Stimulated activated CD8-positive, alpha-beta memory T cell treated with anti-CD3 and anti-CD28 coated beads, Interleukin-7, amount 100 ng/mL, for 1 hour (primary cell): Measurements from ENCODE around the gene CCDC192.

Source experiments
- DNase-seq, 2 donors: peaks; one replicate each; pipeline ENCODE4 v3.0.0-alpha.2; 2020; ENCODE audit warnings: low read depth in 2 of 2

CCDC192 gene

GRCh38 chr5:127957701-127958239 is 254.6 kb downstream of the CCDC192 start:
- no peak for DNase-seq

GRCh38 chr5:127958421-127959011 is 255.3 kb downstream of the CCDC192 start:
- no peak for DNase-seq

GRCh38 chr5:127959152-127959764 is 256.1 kb downstream of the CCDC192 start:
- no peak for DNase-seq

GRCh38 chr5:127960270-127960691 is 257.1 kb downstream of the CCDC192 start:
- DNase-seq: no peak

GRCh38 chr5:127961006-127961762 is 258.0 kb downstream of the CCDC192 start:
- DNase-seq: no peak

GRCh38 chr5:127961763-127962145 is 258.6 kb downstream of the CCDC192 start:
- DNase-seq: no peak

- no peak for DNase-seq
Observed at GRCh38 chr5:127962491-127962890, 259.3 kb downstream of the CCDC192 start.

GRCh38 chr5:127963233-127963632 is 260.0 kb downstream of the CCDC192 start:
- no peak for DNase-seq

GRCh38 chr5:127963931-127964330 is 260.7 kb downstream of the CCDC192 start:
- DNase-seq: no peak

- no peak for DNase-seq
Observed at GRCh38 chr5:127967323-127967982, 264.3 kb downstream of the CCDC192 start.

- no peak for DNase-seq
Observed at GRCh38 chr5:127967983-127968592, 264.9 kb downstream of the CCDC192 start.

- no peak for DNase-seq
Observed at GRCh38 chr5:127969002-127969401, 265.8 kb downstream of the CCDC192 start.

- DNase-seq: no peak
Observed at GRCh38 chr5:127969651-127970050, 266.5 kb downstream of the CCDC192 start.

GRCh38 chr5:127970081-127970480 is 266.9 kb downstream of the CCDC192 start:
- no peak for DNase-seq

GRCh38 chr5:127970854-127971425 is 267.7 kb downstream of the CCDC192 start:
- DNase-seq: no peak

GRCh38 chr5:127975961-127976360 is 272.8 kb downstream of the CCDC192 start:
- no peak for DNase-seq

- DNase-seq: no peak
Observed at GRCh38 chr5:127976525-127976924, 273.3 kb downstream of the CCDC192 start.

- DNase-seq: no peak
Observed at GRCh38 chr5:127976991-127977717, 274.0 kb downstream of the CCDC192 start.

GRCh38 chr5:127978738-127979300 is 275.6 kb downstream of the CCDC192 start:
- no peak for DNase-seq

- DNase-seq: no peak
Observed at GRCh38 chr5:127979475-127979874, 276.3 kb downstream of the CCDC192 start.
